Ovary (tissue), 3 donors: ENCODE results near the gene MAP2K5.

Experiments used
- POLR2A ChIP-seq: fragments of 450-650 bp; IDR thresholded peaks from one replicate; pipeline ENCODE4 v1.6.1; 2017; ENCODE audit warnings: antibody characterized with exemption, mild to moderate bottlenecking, moderate library complexity
- TF ChIP-seq, protein P1 (sequence below), 3 donors: fragments of 450-650 bp in 2 of 3; fragments of 200-600 bp in 1 of 3; IDR thresholded peaks; one replicate each; pipeline versions ENCODE4 v1.5.1 to v1.8.0; 2016 to 2022; ENCODE audit warnings: antibody characterized with exemption in 3 of 3, mild to moderate bottlenecking in 1 of 3
- donor health status: DM: no; HTN: no; CAD: no.

DNA sequence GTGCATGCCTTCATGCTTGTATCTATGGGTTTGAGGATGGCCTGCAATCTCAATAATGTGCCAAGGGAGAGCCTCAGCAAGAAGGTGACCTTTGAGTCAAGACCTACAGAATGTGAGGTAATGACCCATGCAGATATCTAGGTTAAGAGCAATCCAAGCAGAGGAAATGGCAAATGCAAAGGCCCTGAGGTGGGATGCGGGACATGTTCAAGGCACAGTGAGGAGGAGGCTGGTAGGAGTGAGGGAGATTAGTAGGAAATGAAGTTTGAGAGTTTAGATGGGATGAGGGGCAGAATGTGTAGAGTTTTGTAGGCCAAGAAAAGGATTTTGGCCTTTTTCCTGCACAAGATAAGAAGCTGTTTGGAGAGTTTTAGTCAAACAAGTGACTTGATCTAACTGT, 4.7 kb upstream of the MAP2K5 start:
- TF ChIP-seq, protein P1, sequence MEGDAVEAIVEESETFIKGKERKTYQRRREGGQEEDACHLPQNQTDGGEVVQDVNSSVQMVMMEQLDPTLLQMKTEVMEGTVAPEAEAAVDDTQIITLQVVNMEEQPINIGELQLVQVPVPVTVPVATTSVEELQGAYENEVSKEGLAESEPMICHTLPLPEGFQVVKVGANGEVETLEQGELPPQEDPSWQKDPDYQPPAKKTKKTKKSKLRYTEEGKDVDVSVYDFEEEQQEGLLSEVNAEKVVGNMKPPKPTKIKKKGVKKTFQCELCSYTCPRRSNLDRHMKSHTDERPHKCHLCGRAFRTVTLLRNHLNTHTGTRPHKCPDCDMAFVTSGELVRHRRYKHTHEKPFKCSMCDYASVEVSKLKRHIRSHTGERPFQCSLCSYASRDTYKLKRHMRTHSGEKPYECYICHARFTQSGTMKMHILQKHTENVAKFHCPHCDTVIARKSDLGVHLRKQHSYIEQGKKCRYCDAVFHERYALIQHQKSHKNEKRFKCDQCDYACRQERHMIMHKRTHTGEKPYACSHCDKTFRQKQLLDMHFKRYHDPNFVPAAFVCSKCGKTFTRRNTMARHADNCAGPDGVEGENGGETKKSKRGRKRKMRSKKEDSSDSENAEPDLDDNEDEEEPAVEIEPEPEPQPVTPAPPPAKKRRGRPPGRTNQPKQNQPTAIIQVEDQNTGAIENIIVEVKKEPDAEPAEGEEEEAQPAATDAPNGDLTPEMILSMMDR (IDR thresholded peaks at IDR 0.05): no peak
- TF ChIP-seq POLR2A: no peak
